Testis (tissue), 3 donors: ENCODE results near the gene SH2D5. TPM values are rescaled to one million over a fixed set of nuclear protein-coding genes. Genes with fewer than 3 reads are reported as not detected.

Source experiments
- DNase-seq: peaks from one replicate; pipeline ENCODE4 v3.0.0-alpha.2; 2019
- H3K27ac ChIP-seq, 2 donors: fragments of 200-600 bp; sonication (generic); one replicate each; pipeline ENCODE4 v1.5.1; 2019
- H3K27me3 ChIP-seq: fragments of 200-600 bp; sonication (generic); one replicate; pipeline ENCODE4 v1.5.1; 2019
- H3K36me3 ChIP-seq: fragments of 200-600 bp; sonication (generic); one replicate; pipeline ENCODE4 v1.5.1; 2017; ENCODE audit warnings: low read depth; ENCODE audit errors: missing control alignments
- H3K4me1 ChIP-seq: fragments of 200-600 bp; sonication (generic); one replicate; pipeline ENCODE4 v1.5.1; 2019
- H3K4me3 ChIP-seq, 2 donors: fragments of 200-600 bp; sonication (generic); one replicate each; pipeline ENCODE4 v1.5.1; 2017 to 2019
- H3K9me3 ChIP-seq: fragments of 200-600 bp; sonication (generic); one replicate; pipeline ENCODE4 v1.5.1; 2017
- CTCF ChIP-seq, 3 experiments: fragments of 450-650 bp in 2 of 3; fragments of 200-600 bp in 1 of 3; sonication (generic) in 1 of 3; IDR thresholded peaks; one replicate each; pipeline ENCODE4 v1.5.1; 2016 to 2019; ENCODE audit warnings: antibody characterized with exemption in 3 of 3, mild to moderate bottlenecking in 2 of 3, moderate library complexity in 1 of 3
- POLR2A ChIP-seq: fragments of 450-650 bp; IDR thresholded peaks from one replicate; pipeline ENCODE4 v1.6.1; 2017; ENCODE audit warnings: antibody characterized with exemption, mild to moderate bottlenecking, moderate library complexity
- WGBS, 2 donors: methylation state at CpG; one replicate each; pipeline ENCODE4 v1.1.5; 2018; 5-methylcytosine and 5-hydroxymethylcytosine counted together
- intact Hi-C: fragments of 100-400 bp; cut with DNase I; formaldehyde crosslinking; loops from one replicate; pipeline ENCODE4 v1.15.1; 2023; ENCODE audit warnings: low total_unique reads
- polyA plus RNA-seq: library from polyadenylated mRNA; stranded (reverse); fragments of 350-450 nt; fragmentation: Illumina TruSeq; extraction: RNeasy Lipid Tissue Mini Kit (QIAGEN cat#74804); gene quantifications from one replicate; pipeline ENCODE4 v1.2.3, GENCODE V29; 2014; ENCODE audit warnings: low read depth, low replicate concordance; ENCODE audit not compliant: insufficient read depth
- total RNA-seq, 2 donors: library from RNA; depleted of rRNA; stranded (reverse); fragments of >200 nt; gene quantifications; one replicate each; pipeline ENCODE4 v1.2.3, GENCODE V29; 2016

The SH2D5 gene
- total and polyA plus RNA-seq, 3 donors from 2014 or later = 4.2 to 5.8 (median 5.1) TPM

GRCh38 chr1:20672265-20672632, 60.3 kb downstream of the SH2D5 start:
- no peak for TF ChIP-seq POLR2A
- no peak for TF ChIP-seq CTCF (IDR thresholded peaks at IDR 0.05)
- no peak for DNase-seq
- Histone ChIP-seq H3K27me3 (no peaks in the 10 kb centered on the region), H3K27ac (no peak overlapping the region), H3K9me3 (no peaks in the 10 kb centered on the region), H3K4me1 (no peaks in the 10 kb centered on the region), H3K4me3 (no peak overlapping the region), H3K36me3 (no peaks in the 10 kb centered on the region)
- WGBS, 2 donors = 91 to 95% methylated on average over 4 of the region's 4 CpGs
- intact Hi-C loops = no loop called here

- Histone ChIP-seq H3K4me1 (no peaks in the 10 kb centered on the region), H3K4me3 (no peak overlapping the region), H3K27me3 (no peaks in the 10 kb centered on the region), H3K36me3 (no peaks in the 10 kb centered on the region), H3K27ac (no peak overlapping the region), H3K9me3 (no peaks in the 10 kb centered on the region)
- intact Hi-C loops = no loop called here
- TF ChIP-seq CTCF (IDR thresholded peaks at IDR 0.05) (no peak), POLR2A (no peak)
- 90 to 92% methylated on average over 5 of the region's 5 CpGs for WGBS, 2 donors
- DNase-seq = no peak
These were observed 61.6 kb downstream of the SH2D5 start for GRCh38 chr1:20670936-20671335.

Other genes starting within 250 kb of the SH2D5 start
- 1 to 10 TPM; 7.8 to 9.5 TPM for gene CAMK2N1, start 246.5 kb downstream of the SH2D5 start, total RNA-seq
- gene CAMK2N1, start 246.5 kb downstream of the SH2D5 start, polyA plus RNA-seq = 12.3 TPM
- 10 to 100 TPM; 22.4 to 32.0 TPM for gene MUL1, start 224.6 kb downstream of the SH2D5 start, total RNA-seq
- gene MUL1, start 224.6 kb downstream of the SH2D5 start, polyA plus RNA-seq = 28.9 TPM
- 1 to 10 TPM; 1.1 to 1.3 TPM for gene FAM43B, start 180.1 kb downstream of the SH2D5 start, total RNA-seq
- 0.66 TPM for gene FAM43B, start 180.1 kb downstream of the SH2D5 start, polyA plus RNA-seq
- 1 to 10 TPM in 1 of 2 donors, under 1 TPM in 1; 0.81 to 2.0 TPM for gene CDA, start 143.6 kb downstream of the SH2D5 start, total RNA-seq
- gene CDA, start 143.6 kb downstream of the SH2D5 start, polyA plus RNA-seq = 2.5 TPM
- 100 to 1,000 TPM; 157 to 168 TPM for gene PINK1, start 99.2 kb downstream of the SH2D5 start, total RNA-seq
- 340 TPM for gene PINK1, start 99.2 kb downstream of the SH2D5 start, polyA plus RNA-seq
- 100 to 1,000 TPM; 207 to 275 TPM for gene DDOST, start 71.3 kb downstream of the SH2D5 start, total RNA-seq
- 237 TPM for gene DDOST, start 71.3 kb downstream of the SH2D5 start, polyA plus RNA-seq
- 10 to 100 TPM; 36.1 to 80.2 TPM for gene KIF17, start 14.7 kb downstream of the SH2D5 start, total RNA-seq
- gene KIF17, start 14.7 kb downstream of the SH2D5 start, polyA plus RNA-seq = 54.1 TPM
- gene HP1BP3, start 54.6 kb upstream of the SH2D5 start, total RNA-seq = 100 to 1,000 TPM; 347 to 401 TPM
- 165 TPM for gene HP1BP3, start 54.6 kb upstream of the SH2D5 start, polyA plus RNA-seq